Osteocyte (in vitro differentiated cells): ENCODE data around the gene ANKRD17. TPM values are rescaled to one million over a fixed set of nuclear protein-coding genes. Genes with fewer than 3 reads are reported as not detected.

Experiments used
- DNase-seq: peaks from one replicate; pipeline ENCODE4 v3.0.0; 2021; ENCODE audit warnings: mixed read lengths; ENCODE audit not compliant: unreplicated experiment; ENCODE audit errors: extremely low spot score
- H3K27ac Mint-ChIP-seq: one replicate; pipeline ENCODE4 v1.8.0; 2021; ENCODE audit warnings: mild to moderate bottlenecking, mixed read lengths; ENCODE audit not compliant: unreplicated experiment
- H3K27me3 Mint-ChIP-seq: one replicate; pipeline ENCODE4 v1.8.0; 2021; ENCODE audit warnings: mixed read lengths; ENCODE audit not compliant: unreplicated experiment
- H3K36me3 Mint-ChIP-seq: one replicate; pipeline ENCODE4 v1.8.0; 2021; ENCODE audit warnings: mixed read lengths; ENCODE audit not compliant: unreplicated experiment
- H3K4me1 Mint-ChIP-seq: one replicate; pipeline ENCODE4 v1.8.0; 2021; ENCODE audit warnings: mixed read lengths; ENCODE audit not compliant: unreplicated experiment
- H3K4me3 Mint-ChIP-seq: one replicate; pipeline ENCODE4 v1.8.0; 2021; ENCODE audit warnings: mild to moderate bottlenecking, moderate library complexity, mixed read lengths; ENCODE audit not compliant: unreplicated experiment
- H3K9me3 Mint-ChIP-seq: one replicate; pipeline ENCODE4 v1.8.0; 2021; ENCODE audit warnings: mixed read lengths; ENCODE audit not compliant: unreplicated experiment
- CTCF ChIP-seq: fragments of 200-600 bp; sonication (generic); IDR thresholded peaks from 2 replicates; pipeline ENCODE4 v1.5.0; 2021; ENCODE audit warnings: antibody characterized with exemption, mild to moderate bottlenecking, moderate library complexity
- total RNA-seq: library from RNA; stranded (reverse); gene quantifications from 2 replicates; pipeline ENCODE4 v1.2.1, GENCODE V29; 2021

Gene ANKRD17
- total RNA-seq, 1 donor from 2014 or later = 76.0 TPM

GRCh38 chr4:73247100-73247499 lies 11.5 kb downstream of the ANKRD17 start:
- no peaks in the 10 kb centered on the region for H3K27me3 Mint-ChIP-seq
- TF ChIP-seq CTCF = no peak
- peaks cover 10% of the 10 kb centered on the region for H3K36me3 Mint-ChIP-seq
- DNase-seq = no peak
- H3K4me3 Mint-ChIP-seq = no peak overlapping the region
- peak overlapping the region; percentile 3 for H3K27ac Mint-ChIP-seq
- H3K9me3 Mint-ChIP-seq = no peaks in the 10 kb centered on the region
- H3K4me1 Mint-ChIP-seq = peaks cover 32% of the 10 kb centered on the region

GRCh38 chr4:73245955-73246354 lies 12.6 kb downstream of the ANKRD17 start:
- TF ChIP-seq CTCF = no peak
- Mint-ChIP-seq H3K27me3 (no peaks in the 10 kb centered on the region), H3K4me3 (no peak overlapping the region), H3K4me1 (peaks cover 28% of the 10 kb centered on the region), H3K27ac (no peak overlapping the region), H3K36me3 (peaks cover 10% of the 10 kb centered on the region), H3K9me3 (no peaks in the 10 kb centered on the region)
- no peak for DNase-seq

GRCh38 chr4:73244945-73245601 lies 13.5 kb downstream of the ANKRD17 start:
- TF ChIP-seq CTCF = no peak
- no peaks in the 10 kb centered on the region for H3K27me3 Mint-ChIP-seq
- no peaks in the 10 kb centered on the region for H3K9me3 Mint-ChIP-seq
- DNase-seq = no peak
- H3K27ac Mint-ChIP-seq = no peak overlapping the region
- H3K4me3 Mint-ChIP-seq = no peak overlapping the region
- H3K4me1 Mint-ChIP-seq = peaks cover 26% of the 10 kb centered on the region
- peaks cover 6% of the 10 kb centered on the region for H3K36me3 Mint-ChIP-seq

DNA sequence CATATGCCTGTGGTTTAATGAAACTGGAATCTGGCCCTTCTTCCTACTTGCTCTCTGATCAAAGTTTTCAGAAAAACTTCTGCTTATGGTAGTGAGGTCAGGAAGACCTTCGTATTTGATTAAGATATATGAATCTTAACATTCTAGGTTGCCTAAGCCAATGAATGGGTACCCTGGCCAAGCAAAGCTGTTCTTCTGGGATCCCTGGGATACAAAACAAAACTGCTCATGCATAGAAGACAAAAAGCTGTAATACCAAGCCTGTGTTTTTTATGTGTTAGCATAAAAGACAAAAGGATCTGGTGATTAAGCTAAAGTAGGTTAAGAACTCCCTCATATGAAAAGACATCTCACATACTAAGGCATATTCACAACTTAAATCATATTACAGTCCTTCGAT lies 21.6 kb downstream of the ANKRD17 start:
- Mint-ChIP-seq H3K4me1 (peaks cover 4% of the 10 kb centered on the region), H3K36me3 (peaks cover 20% of the 10 kb centered on the region), H3K27ac (peak overlapping the region; percentile 12), H3K27me3 (no peaks in the 10 kb centered on the region), H3K4me3 (no peak overlapping the region), H3K9me3 (no peaks in the 10 kb centered on the region)
- no peak for DNase-seq
- no peak for TF ChIP-seq CTCF

DNA sequence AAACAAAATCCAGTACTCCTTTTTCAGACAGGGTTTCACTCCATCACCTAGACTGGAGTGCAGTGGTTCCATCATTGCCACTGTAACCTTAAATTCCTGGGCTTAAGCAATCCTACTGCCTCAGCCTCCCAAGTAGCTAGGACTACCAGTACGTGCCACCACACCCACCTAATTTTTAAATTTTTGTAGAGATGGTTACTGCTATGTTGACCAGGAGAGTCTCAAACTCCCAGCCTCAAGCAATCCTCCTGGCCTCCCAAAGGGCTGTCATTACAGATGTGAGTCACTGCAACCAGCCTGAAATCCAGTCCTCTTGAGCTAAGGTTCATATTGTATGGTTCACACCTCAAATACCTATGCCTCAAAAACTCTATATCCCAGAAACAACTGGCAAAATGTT lies 22.4 kb downstream of the ANKRD17 start:
- Mint-ChIP-seq H3K4me1 (peaks cover 2% of the 10 kb centered on the region), H3K4me3 (no peak overlapping the region), H3K36me3 (peaks cover 20% of the 10 kb centered on the region), H3K27ac (no peak overlapping the region), H3K9me3 (no peaks in the 10 kb centered on the region), H3K27me3 (no peaks in the 10 kb centered on the region)
- no peak for TF ChIP-seq CTCF
- DNase-seq = no peak
